22Rv1 (cell line): Measurements from ENCODE around the gene RPL6.
A peak's percentile ranks its signal among the peaks of the same experiment; 100 is the strongest.

Experiments
- H3K27ac ChIP-seq: fragments of 450-650 bp; 2 replicates; pipeline ENCODE4 v1.5.1; 2017
- ZFX ChIP-seq: fragments of 450-650 bp; IDR thresholded peaks from 2 replicates; pipeline ENCODE4 v1.6.1; 2017; ENCODE audit warnings: antibody characterized with exemption, borderline replicate concordance
- TF ChIP-seq, protein P1 (sequence below): fragments of 450-650 bp; IDR thresholded peaks from 2 replicates; pipeline ENCODE4 v1.5.1; 2017; ENCODE audit warnings: mild to moderate bottlenecking

RPL6 gene

DNA sequence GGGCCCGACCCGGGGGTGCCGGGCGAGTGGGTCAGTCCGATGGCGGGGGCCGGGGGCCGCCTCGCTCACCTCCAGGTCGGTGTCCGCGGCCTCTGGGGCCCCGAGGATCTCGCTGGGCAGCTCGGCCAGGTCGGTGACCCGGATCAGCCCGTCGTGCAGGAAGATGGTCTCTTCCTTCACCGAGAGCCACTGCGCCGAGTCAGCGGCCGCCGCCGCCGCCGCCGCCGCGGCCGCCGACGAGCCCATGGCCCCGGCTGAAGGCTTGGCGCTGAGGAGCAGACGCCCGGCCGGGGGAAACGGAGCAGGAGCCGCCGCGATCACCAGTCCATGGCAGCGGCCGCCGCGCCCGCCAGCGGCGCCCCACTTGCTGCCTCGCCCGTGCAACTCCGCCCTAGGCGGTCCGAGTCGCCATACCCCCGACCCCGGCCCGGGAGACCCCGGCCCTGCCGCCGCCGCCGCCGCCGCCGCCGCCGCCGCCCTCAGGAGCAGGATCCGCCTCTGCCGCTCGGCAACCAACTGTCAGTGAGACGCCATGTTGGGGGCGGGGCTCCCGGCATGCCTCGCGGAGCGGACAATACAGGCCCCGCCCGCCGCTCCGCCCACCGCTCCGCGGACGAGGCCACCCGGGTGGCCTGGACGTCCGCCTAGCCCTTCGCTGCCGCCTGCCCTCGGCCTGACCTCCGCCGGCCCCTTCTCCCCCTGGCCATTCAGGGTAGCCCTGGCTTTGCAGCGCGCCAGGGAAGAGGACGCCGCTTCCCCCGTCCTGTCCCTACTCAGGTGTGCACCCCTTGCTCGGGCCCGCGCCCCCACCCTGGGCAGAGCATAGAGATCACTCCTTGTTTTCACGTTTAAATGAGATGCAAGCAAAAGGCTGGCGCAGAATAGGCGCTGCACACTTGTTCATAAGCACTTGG lies 27.3 kb downstream of the RPL6 start, which contains the start of gene HECTD4:
Gene HECTD4 (minus strand): TSS at position 549 of the 914 bp plus-strand sequence. CDS start 303 bp downstream, at position 246.
- peak within 1 kb of the TSS; percentile 81 for H3K27ac ChIP-seq
- TF ChIP-seq, protein P1, sequence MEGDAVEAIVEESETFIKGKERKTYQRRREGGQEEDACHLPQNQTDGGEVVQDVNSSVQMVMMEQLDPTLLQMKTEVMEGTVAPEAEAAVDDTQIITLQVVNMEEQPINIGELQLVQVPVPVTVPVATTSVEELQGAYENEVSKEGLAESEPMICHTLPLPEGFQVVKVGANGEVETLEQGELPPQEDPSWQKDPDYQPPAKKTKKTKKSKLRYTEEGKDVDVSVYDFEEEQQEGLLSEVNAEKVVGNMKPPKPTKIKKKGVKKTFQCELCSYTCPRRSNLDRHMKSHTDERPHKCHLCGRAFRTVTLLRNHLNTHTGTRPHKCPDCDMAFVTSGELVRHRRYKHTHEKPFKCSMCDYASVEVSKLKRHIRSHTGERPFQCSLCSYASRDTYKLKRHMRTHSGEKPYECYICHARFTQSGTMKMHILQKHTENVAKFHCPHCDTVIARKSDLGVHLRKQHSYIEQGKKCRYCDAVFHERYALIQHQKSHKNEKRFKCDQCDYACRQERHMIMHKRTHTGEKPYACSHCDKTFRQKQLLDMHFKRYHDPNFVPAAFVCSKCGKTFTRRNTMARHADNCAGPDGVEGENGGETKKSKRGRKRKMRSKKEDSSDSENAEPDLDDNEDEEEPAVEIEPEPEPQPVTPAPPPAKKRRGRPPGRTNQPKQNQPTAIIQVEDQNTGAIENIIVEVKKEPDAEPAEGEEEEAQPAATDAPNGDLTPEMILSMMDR = no peak; the same call in 1 of the 2 replicates
- no peak for TF ChIP-seq ZFX

DNA sequence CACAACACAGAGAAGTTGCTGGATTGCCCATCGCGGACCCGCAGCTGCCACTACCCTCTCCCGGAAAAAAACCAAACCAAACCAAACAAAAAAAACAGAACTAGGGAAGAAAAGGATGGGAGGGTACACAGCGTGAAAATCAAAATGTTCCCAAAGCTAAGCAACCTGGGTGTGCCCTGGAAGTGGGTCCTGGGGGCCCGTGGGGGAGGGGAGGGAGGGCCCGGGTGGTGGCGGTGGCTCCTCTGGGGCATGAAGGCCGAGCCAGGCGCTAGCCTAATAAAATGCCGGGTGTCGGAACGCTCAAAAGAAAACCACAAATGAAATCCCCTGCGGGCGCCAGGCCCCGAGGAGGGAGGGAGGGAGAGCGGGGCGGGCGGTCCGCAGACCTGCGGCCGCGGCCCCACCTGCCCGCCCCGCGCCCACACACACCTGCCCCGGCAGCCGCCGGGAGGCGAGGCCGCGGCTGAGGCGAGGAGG lies 28.0 kb downstream of the RPL6 start:
- no peak for TF ChIP-seq ZFX
- TF ChIP-seq, protein P1 = no peak
- H3K27ac ChIP-seq = peak overlapping the region; percentile 81

DNA sequence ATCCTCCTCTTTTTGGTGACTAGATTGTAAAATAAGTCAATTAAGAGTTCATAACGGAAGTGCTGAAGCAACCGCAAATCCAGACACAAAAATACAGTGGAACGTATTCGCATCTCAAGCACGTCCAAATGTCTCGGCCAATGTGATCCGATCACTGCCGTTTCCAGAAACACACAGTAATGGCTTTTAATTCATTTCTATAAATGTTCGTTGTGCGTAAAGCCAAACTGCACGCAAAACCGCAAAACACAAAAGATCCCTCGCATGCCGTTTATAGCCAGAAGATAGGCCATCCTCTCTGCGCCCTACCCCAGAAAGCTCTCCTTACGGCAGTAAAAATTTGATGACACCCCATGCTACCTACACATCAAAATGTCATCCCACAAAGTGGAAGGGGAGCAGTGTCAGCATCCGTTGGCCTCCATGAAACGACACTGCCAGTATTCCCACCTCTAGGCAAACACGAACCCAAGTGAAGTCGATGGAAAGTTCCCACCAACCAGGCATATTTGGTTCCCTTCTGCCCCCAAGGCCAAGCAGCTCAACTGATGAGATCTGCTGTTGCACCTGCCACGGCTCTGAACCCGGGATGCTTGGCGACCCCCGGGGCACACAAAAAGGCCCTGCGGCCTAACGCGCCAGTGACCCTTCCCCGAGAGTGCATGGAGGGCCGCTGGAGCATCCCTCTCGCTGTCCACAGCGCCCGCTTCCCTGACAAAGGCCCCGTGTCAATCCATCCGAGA lies 28.6 kb downstream of the RPL6 start:
- peak overlapping the region; percentile 81; the same call in 1 of the 2 replicates for H3K27ac ChIP-seq
- no peak for TF ChIP-seq ZFX
- TF ChIP-seq, protein P1 = no peak

DNA sequence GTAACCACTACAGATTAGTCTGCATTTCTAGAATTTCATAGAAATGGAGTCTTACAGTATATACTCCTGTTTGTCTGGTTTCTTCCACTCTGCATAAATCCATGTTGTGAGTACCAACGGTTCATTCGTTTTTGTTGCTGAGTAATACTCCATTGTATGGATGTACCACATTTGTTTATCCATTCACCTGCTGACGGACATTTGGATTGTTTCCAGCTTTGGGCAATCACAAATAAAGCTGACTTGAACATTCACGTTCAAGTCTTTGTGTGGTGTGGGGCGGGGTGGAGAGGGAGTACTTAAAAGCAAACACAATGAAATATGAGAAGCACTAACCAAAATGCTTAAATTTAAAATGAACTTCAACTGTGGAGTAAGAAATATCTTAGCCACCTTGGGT lies 34.3 kb downstream of the RPL6 start:
- peak overlapping the region; percentile 1; the same call in 1 of the 2 replicates for H3K27ac ChIP-seq
- TF ChIP-seq, protein P1 = no peak
- TF ChIP-seq ZFX = no peak

DNA sequence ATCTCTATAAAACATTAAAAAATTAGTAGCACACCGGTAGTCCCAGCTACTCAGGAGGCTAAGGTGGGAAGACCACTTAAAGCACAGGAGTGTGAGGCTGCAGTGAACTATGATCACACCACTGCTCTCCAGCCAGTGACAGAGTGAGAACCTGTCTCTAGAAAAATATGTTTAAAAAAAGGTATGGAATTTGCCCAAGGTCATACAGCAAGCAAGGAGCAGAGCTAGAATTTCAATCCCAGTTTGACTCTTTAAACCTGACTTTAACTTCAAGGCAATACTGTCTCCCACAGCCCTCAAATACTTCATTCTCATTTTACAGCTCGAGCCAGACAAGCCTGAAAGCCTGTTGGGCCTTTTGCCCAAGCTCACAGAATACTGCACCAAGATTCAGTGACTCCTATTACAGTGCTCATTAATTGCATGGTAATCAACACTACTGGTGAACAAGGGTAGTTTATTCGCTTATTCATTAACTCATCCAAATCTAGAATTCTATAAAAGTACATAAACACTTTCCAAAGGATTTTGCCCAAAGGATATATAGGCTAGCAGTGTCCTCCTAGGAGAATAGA lies 35.2 kb downstream of the RPL6 start:
- TF ChIP-seq, protein P1 = no peak
- TF ChIP-seq ZFX = no peak
- H3K27ac ChIP-seq = no peak overlapping the region

DNA sequence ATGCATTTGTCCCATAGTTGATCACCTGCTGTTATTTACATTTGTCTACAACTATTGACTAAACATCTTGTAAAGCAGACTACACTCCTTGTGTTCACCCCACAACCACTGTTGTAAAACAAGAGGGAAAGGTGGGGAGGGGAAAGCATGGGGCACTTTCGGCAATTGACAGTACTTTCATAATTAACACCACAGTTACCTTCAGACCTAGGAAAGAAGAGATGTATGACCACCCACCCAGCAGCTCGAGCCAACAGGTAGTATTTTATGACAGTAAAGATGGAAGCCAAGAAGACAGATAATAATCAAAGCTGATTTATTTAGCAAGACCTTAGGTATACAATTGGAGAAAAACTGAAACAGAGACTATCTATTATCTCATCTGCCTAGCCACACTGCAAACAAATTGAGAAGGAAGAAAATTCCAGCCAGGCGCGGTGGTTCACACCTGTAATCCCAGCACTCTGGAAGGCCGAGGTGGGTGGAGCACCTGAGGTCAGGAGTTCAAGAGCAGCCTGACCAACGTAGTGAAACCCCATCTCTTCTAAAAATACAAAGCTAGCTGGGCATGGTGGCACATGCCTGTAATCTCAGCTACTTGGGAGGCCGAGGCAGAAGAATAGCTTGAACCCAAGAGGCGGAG lies 38.4 kb downstream of the RPL6 start:
- TF ChIP-seq, protein P1 = no peak
- no peak for TF ChIP-seq ZFX
- peak overlapping the region; percentile 31; the same call in 1 of the 2 replicates for H3K27ac ChIP-seq
